HFF-Myc (cell line): Measurements from ENCODE around the gene NUDT4.

Experiments used
- DNase-seq: peaks from one replicate; pipeline ENCODE4 v3.0.0-alpha.2; 2011; ENCODE audit warnings: low read depth; ENCODE audit errors: extremely low read depth
- H3K4me3 ChIP-seq: replicated peaks from 2 replicates; pipeline ENCODE4 v1.5.1; 2011; ENCODE audit warnings: low read depth, mild to moderate bottlenecking, control low read depth, low read length
- TF ChIP-seq, protein P1 (sequence below): IDR thresholded peaks from 2 replicates; pipeline ENCODE4 v1.5.1; 2012; ENCODE audit warnings: mild to moderate bottlenecking, low read depth, low read length, control low read depth; ENCODE audit errors: missing control alignments

NUDT4 gene

DNA sequence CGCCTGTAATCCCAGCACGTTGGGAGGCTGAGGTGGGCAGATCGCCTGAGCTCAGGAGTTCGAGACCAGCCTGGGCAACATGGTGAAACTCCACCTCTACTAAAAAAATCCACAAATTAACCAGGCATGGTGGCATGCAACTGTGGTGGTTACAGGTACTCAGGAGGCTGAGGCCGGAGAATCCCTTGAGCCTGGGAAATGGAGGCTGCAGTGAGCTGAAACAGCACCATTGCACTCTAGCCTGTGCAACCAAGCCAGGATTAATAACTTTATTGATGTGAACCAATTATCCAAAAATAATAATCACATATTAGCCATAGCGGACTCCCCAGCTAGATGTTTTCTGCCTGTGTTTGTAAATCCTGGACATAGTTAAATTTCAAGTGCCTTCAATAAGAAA, 1.8 kb upstream of the NUDT4 start:
- TF ChIP-seq, protein P1, sequence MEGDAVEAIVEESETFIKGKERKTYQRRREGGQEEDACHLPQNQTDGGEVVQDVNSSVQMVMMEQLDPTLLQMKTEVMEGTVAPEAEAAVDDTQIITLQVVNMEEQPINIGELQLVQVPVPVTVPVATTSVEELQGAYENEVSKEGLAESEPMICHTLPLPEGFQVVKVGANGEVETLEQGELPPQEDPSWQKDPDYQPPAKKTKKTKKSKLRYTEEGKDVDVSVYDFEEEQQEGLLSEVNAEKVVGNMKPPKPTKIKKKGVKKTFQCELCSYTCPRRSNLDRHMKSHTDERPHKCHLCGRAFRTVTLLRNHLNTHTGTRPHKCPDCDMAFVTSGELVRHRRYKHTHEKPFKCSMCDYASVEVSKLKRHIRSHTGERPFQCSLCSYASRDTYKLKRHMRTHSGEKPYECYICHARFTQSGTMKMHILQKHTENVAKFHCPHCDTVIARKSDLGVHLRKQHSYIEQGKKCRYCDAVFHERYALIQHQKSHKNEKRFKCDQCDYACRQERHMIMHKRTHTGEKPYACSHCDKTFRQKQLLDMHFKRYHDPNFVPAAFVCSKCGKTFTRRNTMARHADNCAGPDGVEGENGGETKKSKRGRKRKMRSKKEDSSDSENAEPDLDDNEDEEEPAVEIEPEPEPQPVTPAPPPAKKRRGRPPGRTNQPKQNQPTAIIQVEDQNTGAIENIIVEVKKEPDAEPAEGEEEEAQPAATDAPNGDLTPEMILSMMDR: no peak
- DNase-seq: no peak
- no peak overlapping the region for H3K4me3 ChIP-seq

DNA sequence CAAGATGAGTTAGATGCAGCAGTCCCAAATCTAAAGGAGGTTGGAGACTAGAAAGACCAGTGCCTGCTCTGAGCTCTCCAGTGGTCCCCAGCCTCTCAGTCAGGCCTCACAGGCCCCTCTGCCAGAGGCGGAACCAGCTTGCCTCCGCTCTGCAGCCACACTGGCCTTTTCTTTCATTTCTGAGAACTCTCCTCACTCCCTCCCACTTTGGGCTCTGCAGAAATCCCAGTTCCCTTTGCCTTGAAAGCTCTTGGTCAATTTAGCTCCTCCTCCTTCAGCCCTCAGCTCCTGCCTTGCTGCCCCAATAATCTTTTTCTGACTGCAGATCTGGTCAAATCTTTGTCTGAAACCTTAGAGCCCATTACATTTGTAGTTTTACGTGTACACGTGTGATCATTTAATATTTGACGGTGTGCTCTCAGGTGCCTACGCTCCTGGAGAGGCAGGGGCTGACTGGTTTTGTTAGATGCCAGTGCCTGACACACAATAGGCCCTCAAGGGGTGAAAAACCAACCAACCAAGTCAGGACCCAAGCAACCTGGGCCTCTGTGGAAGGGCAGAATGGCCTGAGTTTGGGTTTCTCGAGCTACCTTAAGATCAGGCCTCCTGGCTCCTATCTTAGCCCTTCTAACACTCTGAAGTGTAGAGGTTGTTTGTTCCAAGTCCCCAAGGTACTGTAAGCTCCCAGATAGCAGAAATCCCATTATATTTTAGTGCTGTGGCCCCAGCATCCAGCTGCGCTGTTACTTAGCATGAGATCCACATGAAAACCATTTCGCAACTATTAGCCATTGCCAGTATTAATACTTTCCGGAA, 1.1 kb upstream of the NUDT4 start:
- DNase-seq: no peak
- TF ChIP-seq, protein P1: no peak
- H3K4me3 ChIP-seq: peak overlapping the region; percentile 94

DNA sequence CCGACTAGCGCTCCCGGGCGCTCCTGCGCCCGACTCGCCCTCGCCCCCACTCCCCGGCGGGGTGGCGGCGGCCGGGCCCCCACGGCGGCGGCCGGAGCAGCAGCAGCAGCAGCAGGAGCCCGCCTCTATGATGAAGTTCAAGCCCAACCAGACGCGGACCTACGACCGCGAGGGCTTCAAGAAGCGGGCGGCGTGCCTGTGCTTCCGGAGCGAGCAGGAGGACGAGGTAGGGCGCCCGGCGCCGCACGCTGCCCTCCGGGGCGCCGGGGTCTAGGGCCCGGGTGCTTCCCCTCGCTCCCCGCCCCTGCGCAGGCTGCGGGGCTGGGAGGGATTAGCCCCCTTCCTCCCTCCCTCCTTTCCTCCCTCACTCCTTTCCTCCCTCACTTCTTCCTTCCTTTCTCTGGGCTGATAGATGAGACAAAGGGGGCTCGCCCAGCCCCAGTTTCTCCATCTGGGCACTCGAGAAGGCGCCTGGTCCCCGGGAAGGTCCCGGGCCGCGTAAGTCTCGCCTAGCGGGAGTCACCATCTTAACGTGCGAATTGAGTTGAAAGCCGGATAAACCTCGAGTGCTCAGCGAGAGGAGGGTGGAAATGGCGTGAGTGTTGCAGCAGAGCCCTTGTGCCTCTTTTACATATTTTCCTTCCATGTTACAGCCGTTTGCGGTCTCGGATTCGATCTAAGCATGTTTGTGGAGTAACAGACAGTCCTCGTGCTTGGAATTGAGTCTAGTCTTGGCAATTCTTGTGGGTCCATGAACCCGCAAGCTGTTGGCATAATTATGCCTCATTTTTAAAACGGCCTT, 672 bp downstream of the NUDT4 start:
- DNase-seq: peak; percentile 5
- H3K4me3 ChIP-seq: peak overlapping the region; percentile 94

DNA sequence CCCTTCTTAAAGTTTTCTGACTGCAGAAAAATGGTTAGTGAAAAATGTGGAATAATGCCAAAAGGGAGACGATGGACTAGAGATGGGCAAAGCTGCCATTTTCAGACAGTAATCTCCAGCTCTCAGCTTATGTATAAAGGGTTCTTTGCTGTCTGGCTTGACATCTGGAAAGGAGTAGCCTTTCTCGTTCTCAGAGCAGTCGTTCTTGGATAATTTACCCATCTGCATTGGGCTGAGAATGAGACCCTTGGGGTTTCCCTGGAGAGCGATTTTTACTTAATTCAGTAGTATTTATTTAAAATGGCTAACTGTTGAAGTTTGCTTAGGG, 1.2 kb downstream of the NUDT4 start:
- TF ChIP-seq, protein P1: no peak

DNA sequence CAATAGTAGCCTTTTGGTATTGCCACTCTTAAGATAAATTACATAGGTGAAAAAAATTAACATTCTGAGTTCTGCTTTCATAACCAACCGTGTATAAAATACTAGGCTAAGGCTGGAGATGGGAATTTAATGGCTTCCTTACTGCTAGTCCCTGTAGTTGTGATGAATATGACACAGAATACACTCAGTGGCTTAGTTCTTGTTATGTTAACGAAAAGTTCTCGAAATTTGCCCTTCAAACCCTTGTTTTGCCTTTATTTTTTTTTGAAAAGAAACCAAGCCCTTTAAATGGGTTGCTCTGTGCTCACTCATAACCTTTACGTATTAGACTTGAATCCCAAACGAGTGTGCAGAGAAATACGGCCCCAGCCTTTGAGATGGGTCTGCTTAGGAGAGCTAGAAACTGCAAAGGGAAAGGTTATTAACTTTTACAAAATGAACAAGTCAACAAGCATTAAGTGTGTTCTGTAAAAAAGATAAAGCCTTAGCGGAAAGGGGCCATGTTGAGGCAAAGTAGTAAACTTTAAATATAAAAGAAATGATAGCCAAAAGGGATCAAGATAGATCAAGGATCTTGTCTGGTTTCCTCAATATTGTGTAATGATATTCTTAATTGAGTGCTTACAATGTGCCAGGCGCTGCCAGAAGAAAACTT, 1.7 kb downstream of the NUDT4 start:
- TF ChIP-seq, protein P1: no peak
- peak overlapping the region; percentile 94 for H3K4me3 ChIP-seq
- DNase-seq: no peak

More for the DNA sequence above, 1.2 kb downstream of the NUDT4 start:
- H3K4me3 ChIP-seq: peak overlapping the region; percentile 94
- DNase-seq: peak; percentile 10

DNA sequence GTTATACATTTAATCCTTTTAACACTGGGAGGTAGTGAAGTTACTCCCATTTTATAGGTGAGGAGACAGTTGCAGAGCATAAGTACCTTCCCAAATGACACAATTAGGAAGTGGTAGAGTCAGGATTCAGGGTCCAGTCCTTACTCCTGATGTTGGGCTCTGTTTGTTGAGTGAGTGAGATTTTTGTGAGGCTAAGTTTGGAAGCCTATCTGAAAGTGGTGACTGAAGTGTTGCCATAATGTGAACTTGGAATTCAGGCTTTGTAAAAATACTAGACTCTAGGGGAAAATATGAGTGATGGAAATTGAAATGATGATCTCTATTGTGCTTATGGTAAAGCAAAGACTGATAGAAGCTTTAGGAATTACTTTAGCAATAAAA, 2.2 kb downstream of the NUDT4 start:
- H3K4me3 ChIP-seq: peak overlapping the region; percentile 94
- no peak for DNase-seq
- TF ChIP-seq, protein P1: no peak

DNA sequence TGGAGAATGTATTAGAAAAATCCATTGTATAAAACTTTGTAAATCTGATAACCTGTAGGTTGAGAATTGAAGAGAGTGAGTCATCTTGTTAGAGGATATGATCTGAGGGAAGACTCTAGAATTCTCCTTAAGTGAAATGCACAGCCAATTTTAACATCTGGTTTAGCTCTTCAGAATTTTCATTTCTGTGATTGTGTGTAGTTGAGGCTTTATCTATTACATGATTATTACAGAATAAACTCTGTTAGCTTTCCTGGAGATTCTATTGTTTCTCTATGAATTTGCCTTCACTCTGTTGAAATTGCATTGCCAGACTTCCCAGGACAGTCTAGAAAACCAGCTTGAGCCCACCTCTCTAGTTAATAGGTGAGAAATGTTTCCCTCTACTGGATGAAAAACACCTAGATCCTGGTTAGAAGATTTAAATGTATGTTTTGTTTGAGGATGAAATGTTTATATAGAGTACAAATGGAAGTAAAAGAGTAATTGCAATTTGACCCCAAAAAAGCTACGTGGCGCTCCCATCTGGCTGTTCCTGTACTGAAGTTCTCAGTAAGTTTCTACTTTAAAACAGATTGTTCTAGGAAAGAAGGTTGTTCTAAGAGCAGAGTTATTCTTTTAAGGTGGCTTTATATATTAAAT, 2.9 kb downstream of the NUDT4 start:
- DNase-seq: no peak
- peak overlapping the region; percentile 94 for H3K4me3 ChIP-seq
- TF ChIP-seq, protein P1: no peak
